ENCODE measurements around the gene TMEM63C.
"Not testable (repeated sequence)": the region's sequence is repeated elsewhere in the genome, so short reads cannot be mapped to it uniquely, and the experiment has no call there.

TMEM63C gene

DNA sequence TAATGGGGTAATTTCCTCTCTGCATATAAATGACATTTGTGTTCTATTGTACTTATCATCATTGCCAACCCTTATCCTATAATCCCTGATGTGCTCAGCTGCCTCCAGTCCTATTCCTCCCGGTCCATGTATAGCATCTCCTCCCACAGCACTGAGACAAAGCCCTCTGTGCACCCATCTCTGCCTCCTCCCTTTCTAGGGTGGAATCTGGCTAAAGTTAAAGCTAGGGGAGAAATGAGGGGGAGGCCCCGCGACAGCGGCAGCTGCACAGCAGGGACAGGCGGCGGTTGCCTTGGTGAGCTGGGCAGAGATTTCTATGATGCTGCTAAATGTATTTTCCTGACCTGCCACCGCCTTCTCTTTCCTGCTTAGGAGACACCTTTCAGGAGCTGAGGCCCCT, 27.2 kb upstream of the TMEM63C start:
- no peak for DNase-seq (ENCODE audit: low read depth in 3 of 3)

DNA sequence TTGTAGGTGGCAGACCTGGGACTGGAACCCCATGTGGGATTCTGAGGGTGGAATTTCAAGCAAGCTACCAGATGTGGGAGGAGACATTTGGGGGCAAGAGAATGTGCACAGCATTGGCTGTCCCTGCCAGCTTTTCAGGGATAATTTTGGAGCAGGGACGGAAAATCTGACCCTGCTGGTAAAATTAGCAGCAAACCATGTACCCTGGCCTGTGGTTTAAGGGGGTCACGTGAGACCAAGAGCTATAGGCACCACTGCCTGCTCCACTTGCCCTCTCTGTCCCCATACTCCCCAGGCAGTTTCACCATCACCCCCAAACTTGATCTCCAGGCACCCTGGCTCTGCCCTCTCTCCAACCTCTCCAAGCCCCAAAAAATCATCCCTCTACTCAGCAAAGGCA, 26.5 kb upstream of the TMEM63C start:
- no peak for DNase-seq (ENCODE audit: low read depth in 3 of 3)

DNA sequence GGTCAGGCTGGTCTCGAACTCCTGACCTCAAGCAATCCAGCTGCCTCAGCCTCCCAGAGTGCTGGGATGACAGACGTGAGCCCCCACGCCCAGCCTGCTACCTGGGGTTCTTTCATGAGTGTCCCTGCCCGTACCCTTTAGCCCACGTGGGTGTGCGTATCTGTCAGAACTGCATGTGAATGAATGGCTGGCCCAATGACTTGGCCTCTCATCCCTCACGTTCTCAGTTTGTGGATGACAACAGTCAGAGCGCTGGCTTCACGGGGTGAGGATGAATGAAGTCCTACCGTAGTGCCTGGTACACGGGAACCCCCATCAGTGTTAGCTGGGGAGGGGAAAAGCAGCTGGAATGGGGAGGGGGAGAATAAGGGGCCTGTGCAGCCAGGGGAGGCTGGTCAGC, 23.9 kb upstream of the TMEM63C start:
- no peak for DNase-seq (ENCODE audit: low read depth in 3 of 3)

DNA sequence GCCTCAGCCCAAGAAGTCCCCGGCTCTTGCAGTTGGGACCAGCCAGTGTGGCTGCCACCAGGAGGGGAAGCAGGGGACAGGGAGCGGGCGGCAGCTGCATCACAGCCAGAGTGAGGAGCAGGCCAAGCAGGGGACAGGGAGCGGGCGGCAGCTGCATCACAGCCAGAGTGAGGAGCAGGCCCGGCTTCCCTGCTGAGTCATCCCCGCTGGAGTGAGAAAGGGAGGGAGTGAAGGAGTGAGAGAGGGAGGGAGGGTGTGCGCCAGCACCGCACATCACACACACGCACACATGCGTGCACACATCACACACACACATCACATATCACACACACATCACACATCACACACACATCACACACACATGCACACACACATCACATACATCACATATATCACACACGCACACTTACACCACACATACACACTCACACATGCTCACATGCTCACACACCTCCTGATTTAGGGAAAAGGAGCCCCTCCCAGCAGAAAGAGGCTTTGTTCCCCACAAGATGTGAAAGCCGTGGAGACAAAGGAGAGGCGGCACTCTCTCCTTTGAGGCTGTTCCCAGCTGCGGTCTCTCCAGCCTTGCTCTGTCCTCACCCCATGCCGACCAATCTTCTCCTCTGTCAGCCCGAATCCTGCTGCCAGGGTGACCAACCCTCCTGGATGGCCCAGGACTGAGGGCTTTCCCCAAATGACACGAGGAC, 23.3 kb upstream of the TMEM63C start:
- DNase-seq (ENCODE audit: low read depth in 3 of 3): no peak

DNA sequence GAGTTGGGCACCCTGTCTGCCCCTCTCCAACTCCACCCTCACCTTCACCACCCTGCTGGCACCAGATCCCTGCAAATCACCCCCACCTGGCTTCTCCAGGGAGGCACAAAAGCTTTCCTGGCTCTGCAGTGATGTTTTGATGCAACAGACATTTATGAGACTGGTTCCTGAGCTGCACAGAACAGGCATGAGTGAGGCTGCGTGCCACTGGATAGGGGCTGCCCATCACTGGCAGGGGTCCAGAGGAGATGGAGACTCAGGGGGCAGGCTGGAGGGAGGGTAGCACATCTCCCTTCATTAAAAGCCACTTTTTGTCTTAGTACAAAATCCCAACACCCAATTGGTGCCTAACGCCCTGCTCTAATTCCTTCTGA, 22.7 kb upstream of the TMEM63C start:
- no peak for DNase-seq (ENCODE audit: low read depth in 3 of 3)

DNA sequence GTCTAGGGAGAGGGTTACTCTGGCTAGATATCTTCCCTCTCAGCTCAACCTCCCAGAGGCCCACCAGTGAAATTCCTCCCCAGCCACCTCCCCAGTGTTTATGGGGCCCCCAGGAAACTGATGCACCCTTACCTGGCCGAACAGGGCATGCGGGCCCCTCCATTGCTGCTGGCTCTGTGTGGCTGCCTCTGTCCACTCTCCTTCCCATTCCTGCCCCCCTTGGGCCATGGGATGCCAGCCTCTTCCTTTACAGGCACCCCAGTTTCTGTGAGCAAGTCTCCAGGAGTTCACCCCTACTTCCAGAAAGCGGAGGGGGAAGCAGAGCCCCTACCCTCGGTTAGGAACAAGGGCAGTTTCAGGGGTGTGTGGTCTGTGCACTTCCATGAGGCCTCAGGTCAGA, 20.6 kb upstream of the TMEM63C start:
- no peak for DNase-seq (ENCODE audit: low read depth in 3 of 3)

DNA sequence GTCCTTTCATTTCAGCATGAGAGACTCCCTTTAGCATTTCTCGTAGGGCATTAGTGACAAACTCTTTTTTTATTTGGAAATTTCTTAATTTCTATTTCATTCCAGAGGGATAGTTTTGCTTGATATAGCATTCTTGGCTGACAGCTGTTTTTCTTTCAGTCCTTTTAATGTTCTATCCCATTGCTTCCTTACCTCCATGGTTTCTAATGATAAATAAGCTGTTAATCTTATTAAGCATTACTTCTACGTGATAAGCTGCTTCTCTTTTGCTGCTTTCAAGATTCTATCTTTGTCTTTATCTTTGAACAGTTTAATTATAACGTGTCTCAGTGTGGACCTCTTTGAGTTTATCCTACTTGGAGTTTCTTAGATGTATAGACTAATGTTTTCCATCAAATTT, 11.6 kb upstream of the TMEM63C start:
- DNase-seq (ENCODE audit: low read depth in 3 of 3): no peak

DNA sequence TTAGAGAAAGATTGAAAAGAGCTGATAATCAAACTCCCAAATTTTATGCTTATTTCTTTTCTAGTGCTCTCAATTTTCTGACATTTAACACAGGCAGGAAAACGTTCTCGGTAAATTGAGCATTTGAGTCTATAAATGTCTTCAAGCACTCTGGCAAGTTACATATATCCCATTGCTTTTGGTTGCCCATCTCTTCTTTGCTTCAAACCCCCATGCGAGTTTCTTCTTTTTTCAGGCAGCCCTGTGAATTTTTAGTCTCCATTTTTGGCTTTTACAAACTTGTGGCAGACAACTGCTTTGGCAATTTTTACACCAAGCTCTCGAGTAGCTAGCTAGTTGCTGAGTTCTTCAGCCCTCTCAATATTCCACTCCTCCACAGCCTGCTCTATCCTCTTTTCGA, 8.7 kb upstream of the TMEM63C start:
- no peak for DNase-seq (ENCODE audit: low read depth in 3 of 3)

DNA sequence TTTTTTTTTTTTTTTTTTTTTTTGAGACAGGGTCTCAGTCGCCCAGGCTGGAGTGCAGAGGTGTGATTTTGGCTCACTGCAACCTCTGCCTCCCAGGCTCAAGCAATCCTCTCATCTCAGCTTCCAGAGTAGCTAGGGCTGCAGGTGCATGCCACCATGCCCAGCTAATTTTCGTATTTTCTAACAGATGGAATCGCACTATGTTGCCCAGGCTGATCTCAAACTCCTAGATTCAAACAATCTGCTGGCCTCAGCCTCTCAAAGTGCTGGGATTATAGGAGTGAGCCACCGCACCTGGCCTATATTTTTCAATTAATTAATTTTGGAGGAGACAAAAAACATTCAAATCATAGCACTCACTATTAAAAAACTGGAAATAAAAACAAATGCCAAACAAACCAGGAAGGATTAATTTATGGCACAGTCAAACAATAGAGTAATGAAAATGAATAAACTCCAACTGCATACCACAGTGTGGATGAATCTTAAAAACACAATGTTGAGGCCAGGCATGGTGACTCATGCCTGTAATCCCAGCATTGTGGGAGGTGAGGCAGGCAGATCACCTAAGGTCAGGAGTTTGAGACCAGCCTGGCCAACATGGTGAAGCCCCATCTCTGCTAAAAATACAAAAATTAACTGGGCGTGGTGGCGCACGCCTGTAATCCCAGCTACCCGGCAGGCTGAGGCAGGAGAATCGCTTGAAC, 7.5 kb upstream of the TMEM63C start:
- DNase-seq (ENCODE audit: low read depth in 3 of 3): not testable (repeated sequence)

DNA sequence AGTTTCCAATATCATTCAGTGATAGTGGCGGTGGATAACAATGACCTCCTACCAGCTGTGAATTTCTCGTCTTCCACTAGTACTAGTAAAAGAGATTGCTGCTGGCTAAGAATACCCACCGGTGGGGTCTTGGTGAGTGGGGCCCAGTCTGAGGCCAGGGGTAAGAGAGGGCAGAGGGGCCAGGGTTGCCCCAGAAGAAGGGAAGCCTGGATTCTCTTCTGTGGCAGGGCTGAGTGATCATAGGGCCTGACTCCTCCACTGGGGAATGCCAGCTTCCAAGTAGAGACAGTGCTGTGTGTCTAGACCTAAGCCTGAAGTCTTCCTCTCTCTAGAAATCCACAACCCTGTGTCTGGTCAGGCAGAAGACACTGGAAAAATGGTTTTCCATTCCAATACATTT, 5.8 kb upstream of the TMEM63C start:
- DNase-seq (ENCODE audit: low read depth in 3 of 3): no peak

DNA sequence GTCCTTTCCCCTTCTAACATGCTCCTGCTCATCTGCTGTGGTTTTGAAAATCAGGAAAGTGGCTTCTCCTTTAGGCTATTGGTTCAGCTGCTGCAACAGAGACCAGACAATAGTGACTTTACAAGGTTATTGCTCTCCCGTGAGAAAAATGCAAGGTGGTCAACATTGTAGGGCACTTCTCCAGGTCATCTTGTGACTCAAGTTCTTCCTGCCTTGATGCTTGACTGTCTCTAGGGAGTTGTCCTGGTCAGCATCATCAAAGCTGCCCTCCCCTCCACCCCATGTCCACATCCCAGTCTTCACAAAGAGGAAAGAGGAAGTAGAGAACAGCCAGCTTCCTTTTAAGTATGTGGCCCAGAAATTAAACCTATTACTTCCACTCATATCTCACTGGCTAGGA, 3.9 kb upstream of the TMEM63C start:
- no peak for DNase-seq (ENCODE audit: low read depth in 3 of 3)

DNA sequence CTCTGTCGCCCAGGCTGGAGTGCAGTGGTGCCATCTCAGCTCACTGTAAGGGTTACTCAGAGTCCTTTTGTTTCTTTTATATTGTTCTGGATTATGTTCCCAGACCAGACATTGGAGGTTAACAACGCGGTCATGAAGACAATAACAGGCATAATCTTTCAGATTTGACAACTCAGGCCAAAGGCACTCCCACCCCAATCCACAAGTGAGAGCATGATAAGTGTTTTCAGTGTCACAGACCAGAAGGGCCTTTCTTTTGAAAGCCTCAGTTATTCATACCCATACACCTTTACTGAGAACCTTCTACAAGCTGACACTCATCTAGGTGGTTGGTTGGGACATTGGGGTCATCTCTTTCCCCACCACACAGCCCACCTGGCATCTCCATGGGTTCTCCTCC, 2.9 kb upstream of the TMEM63C start:
- no peak for DNase-seq (ENCODE audit: low read depth in 3 of 3)

DNA sequence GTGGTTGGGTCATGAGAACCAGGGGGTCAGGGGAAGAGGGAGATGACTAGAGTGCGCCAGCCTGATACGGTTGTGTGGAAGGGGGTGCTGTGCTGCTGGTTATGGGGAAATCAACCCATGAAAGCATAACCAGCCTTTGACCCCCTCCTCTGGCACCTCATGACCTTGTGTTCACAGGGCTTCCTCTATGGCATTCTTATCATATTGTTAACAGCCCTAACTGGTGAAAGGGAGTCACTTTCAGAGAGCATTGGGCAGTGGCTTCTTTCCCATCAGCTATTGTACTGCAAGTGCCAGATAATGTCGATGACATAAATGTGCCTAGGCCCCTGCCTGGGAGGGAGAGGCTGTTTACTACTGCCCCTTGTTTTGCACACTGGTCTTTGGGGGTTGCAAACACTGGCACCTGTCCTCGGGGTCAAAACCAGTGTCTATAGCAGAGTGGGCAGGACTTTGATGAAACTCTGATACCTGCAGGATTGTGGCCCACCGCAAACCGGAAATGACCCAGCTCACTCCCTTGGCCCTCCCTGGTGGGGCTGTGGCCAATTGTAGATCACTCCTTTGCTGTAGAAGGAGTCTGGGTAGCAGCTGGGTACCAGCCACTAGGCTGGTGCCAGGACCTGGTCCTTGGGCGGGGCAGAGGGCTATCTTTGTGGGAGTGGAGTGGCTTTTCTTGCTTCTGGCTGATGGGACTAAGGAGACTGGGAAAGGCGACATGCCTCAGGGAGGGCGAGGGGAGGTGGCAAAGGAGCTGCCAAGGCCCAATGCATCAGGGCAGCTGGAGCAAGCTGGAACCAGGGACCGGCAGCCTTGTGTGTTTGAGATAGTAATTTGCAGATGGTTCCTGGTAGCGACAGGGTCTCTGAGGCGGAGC, 634 bp upstream of the TMEM63C start:
- DNase-seq (ENCODE audit: low read depth in 3 of 3): no peak

DNA sequence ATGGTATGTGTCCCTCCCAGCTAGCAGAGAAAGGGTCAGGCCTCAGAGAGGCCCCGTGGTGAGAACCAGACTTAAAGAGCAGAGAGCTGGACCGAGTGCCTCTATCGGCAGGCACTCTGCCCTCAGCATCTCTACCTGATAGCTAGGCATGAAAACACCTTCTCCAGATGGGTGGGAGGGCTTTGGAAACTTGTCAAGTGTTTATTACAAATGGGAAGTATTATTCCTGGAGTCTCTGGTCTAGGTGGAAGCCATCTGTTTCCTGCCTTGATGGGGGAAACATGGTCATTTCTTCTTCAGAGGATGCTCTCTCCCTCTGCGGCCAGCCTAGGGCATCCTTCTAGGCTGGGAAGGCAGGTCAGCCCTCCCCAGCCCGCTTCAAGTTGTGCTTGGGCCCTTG, 2.3 kb downstream of the TMEM63C start:
- DNase-seq (ENCODE audit: low read depth in 3 of 3): no peak

DNA sequence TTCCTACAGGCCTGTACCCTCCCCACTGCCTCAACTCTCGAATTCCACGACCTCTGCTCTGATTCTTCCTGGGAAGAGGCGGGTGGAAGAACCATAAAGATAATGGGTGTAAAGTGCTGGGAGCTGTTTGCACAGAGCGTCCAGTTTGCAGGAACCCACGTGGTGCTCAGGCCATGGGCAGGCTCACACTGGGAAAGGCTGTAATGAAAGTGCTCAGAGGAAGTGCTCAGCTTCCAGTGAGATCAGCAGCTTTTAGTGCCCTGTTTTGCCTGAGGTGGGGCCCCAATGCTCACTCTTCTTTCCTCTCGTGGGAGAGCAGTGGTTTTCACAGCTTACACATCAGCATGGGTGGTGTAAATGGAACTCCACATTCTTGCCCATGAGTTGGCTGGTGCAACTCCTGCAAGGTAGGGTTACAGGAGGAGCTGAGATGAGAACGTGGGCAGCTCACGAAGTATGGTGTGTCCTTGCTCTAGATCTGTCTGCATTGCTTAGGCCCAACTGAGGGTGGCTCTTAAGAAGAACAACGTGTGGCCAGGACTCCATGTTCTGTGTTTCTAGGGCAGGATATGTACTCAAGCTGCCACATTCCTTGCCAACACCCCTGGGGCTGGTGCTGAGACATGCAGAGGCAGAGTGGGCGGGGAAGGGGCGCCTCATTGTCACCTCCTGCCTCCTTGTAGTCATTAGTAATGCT, 2.9 kb downstream of the TMEM63C start:
- no peak for DNase-seq (ENCODE audit: low read depth in 3 of 3)

DNA sequence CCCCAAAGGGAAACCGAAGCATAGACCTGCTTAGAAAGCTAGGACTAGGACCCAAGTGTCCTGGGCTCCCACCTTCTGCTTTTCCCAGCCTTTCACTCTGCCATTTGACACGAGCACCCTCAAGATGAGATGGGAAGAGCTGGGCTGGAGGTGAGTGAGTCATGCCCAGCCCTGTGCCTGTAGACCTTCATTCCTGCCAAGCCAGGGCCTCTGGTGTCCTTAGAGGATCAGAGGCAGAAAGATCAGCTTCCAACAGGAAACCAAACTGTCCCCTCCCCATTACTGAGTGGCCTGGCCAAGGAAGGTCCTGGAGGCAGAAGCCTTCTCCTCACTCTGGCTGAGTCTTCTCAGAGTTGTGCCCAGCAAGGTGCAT, 3.5 kb downstream of the TMEM63C start:
- no peak for DNase-seq (ENCODE audit: low read depth in 3 of 3)

DNA sequence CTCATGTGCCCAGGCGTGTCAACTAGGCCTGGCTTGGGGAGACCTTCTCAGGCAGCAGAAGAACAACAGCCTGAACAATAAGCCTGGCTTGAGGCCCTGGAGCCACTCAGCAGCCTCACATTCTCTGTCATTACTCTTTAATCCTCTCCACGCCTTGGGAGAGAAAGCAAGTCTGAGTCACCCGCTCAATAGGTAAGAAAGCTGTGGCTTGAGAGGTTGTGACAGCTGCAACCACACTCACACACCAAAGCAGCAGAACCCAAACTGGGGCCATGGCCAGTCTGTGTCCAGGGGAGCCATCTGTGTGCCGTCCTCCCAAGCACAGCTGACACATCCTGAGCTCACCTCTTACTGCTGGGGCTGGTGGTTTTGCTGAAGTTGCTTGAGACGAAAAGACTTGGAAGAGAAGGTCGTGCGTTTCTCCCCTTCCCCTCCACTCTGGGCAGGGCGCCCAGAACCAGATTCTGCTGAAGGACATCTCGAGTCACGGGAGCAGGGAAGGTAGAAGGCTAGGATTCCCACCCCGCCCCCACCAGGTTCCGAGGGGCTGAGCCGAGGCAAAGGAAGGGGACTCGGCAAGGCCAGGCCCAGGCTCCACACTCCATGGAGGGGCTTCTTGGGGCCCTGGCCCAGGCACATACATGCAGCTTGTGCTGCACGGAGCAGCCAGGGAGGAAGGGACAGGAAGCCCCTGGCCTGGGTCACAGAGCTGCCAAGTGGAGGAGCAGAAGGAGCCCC, 5.5 kb downstream of the TMEM63C start:
- no peak for DNase-seq (ENCODE audit: low read depth in 3 of 3)

DNA sequence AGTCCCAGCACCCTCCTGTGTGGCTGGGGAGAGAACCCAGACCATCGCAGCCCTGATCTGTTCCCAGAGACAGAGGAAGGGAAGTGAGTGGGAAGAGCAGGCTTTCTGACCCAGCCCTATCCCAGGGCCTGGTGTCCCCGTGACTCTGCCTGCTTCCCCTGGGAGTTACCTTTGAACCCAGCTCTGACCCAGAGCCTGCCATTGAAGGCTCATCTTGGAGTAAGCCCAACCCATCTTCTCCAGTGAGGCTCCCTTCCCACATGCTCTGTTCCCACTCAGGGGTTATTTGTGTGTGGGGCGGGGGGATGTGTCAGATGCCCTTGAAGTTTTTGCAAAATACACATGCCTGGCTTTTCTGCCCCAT, 6.0 kb downstream of the TMEM63C start:
- no peak for DNase-seq (ENCODE audit: low read depth in 3 of 3)

DNA sequence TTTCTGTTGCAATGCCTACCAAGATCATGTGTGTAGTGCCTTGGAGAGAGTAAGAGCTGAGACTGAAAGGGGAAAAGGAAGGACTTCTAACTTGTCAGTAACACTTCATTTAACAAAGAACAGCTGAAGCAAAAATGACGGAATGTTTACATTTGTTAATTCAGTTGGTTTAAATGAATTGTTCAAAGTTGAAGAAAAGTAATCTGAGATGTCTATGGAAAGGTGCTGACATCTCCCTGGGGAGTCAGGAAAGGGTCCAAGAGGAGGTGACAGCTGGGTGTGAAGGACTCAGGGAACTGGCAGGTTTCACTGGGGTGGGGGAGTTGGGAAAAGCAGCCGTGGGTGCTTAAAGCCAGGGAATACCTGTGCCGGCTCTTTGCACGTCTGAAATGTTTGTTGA, 7.9 kb downstream of the TMEM63C start:
- DNase-seq (ENCODE audit: low read depth in 3 of 3): no peak

DNA sequence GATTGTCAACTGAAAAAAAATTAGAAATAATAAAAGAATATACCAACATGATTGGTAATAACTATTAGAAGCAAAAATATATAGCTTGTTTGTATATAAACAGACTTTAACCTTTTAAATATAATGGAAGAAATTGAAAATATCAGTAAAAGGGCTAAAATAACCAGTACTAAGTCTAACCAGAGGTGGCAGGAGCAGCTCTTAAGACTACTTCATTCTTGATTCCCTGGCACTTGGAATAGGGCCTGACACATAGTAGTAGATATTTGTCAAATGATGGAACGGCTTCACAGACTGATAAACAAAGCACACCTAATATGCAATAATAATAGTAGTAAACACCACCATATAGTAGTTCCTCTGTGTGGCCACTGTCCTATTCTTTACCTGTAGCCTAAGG, 9.4 kb downstream of the TMEM63C start:
- no peak for DNase-seq (ENCODE audit: low read depth in 3 of 3)

DNA sequence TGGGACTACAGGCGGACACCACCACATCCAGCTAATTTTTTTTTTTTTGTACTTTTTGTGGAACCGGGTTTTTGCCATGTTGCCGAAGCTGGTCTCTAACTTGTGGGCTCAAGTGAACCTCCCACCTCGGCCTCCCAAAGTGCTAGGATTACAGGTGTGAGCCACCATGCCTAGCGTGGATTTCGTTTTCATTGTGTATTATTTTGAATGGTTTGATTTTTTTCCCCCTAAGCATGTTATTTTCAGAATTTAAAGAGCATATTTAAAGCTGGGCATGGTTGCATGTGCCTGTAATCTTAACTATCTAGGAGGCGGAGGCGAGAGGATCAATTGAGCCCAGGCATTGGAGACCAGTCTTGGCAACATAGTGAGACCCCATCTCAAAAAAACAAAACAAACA, 13.1 kb downstream of the TMEM63C start:
- no peak for DNase-seq (ENCODE audit: low read depth in 3 of 3)

DNA sequence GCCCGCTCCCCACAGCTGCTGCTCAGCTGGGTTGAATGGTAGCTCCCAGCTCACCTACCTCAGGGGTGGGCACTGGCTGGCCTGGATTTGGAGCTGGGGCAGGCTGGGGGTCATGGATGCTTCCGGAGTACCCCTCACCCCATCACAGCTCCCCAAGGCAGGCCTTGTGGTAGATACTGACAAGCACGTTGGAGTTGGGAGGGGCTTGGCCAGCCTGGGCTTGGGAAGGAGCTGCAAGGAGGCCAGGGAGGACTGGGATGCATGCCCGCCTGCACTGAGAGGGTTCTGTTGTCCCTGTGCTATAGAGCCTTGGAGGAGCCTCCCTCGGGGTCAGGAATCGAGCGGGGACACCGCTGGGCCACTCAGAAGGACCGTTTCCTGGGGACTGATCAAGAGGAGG, 14.2 kb downstream of the TMEM63C start:
- DNase-seq (ENCODE audit: low read depth in 3 of 3): no peak
